Ascending aorta (tissue), 2 donors: ENCODE measurements around the gene WWC2. TPM values are rescaled to one million over a fixed set of nuclear protein-coding genes. Genes with fewer than 3 reads are reported as not detected.
A peak's percentile ranks its signal among the peaks of the same experiment; 100 is the strongest.

Experiments
- DNase-seq, 2 donors: peaks; one replicate each; pipeline ENCODE4 v3.0.0-alpha.2; 2019; ENCODE audit warnings: low spot score in 2 of 2
- H3K27ac ChIP-seq, 2 donors: fragments of 200-600 bp; sonication (generic); one replicate each; pipeline ENCODE4 v1.5.1; 2016 to 2017; ENCODE audit warnings: mild to moderate bottlenecking in 1 of 2
- H3K27me3 ChIP-seq: fragments of 200-600 bp; sonication (generic); one replicate; pipeline ENCODE4 v1.5.1; 2017
- H3K36me3 ChIP-seq, 2 donors: fragments of 200-600 bp; sonication (generic); one replicate each; pipeline ENCODE4 v1.5.1; 2016
- H3K4me1 ChIP-seq, 2 donors: fragments of 200-600 bp; sonication (generic); one replicate each; pipeline ENCODE4 v1.5.1; 2016 to 2017; ENCODE audit warnings: mild to moderate bottlenecking in 1 of 2
- H3K4me3 ChIP-seq, 2 donors: fragments of 200-600 bp; sonication (generic); one replicate each; pipeline ENCODE4 v1.5.1; 2016 to 2017; ENCODE audit warnings: mild to moderate bottlenecking in 1 of 2
- H3K9me3 ChIP-seq, 2 donors: fragments of 200-600 bp; sonication (generic); one replicate each; pipeline ENCODE4 v1.5.1; 2016
- CTCF ChIP-seq, 3 experiments: fragments of 200-600 bp in 2 of 3; fragments of 450-650 bp in 1 of 3; sonication (generic) in 2 of 3; IDR thresholded peaks; one replicate each; pipeline ENCODE4 v1.5.1; 2016 to 2019; ENCODE audit warnings: antibody characterized with exemption in 3 of 3, mild to moderate bottlenecking in 1 of 3, moderate library complexity in 1 of 3
- intact Hi-C: fragments of 100-400 bp; cut with DNase I; formaldehyde crosslinking; loops from one replicate; pipeline ENCODE4 v1.15.1; 2023
- total RNA-seq: library from RNA; depleted of rRNA; stranded (reverse); fragments of >200 nt; gene quantifications from one replicate; pipeline ENCODE4 v1.1.0, GENCODE V29; 2016

The WWC2 gene
- total RNA-seq, 1 donor from 2014 or later = 3.8 TPM

- no peak for DNase-seq
- H3K9me3 ChIP-seq = no peaks in the 10 kb centered on the region
Measured at GRCh38 chr4:183329244-183329643, 230.2 kb downstream of the WWC2 start.

GRCh38 chr4:183329954-183330742 lies 231.1 kb downstream of the WWC2 start:
- no peaks in the 10 kb centered on the region for H3K27me3 ChIP-seq
- no peaks in the 10 kb centered on the region for H3K4me1 ChIP-seq
- no peaks in the 10 kb centered on the region for H3K9me3 ChIP-seq
- peak in 1 of 2 donors; percentile 43 for DNase-seq
- no peak overlapping the region for H3K4me3 ChIP-seq
- intact Hi-C loops = no loop called here
- no peaks in the 10 kb centered on the region for H3K36me3 ChIP-seq
- H3K27ac ChIP-seq = no peak overlapping the region
- no peak for TF ChIP-seq CTCF (IDR thresholded peaks at IDR 0.05)

More at GRCh38 chr4:183329244-183329643, 230.2 kb downstream of the WWC2 start:
- H3K27me3 ChIP-seq = no peaks in the 10 kb centered on the region
- no peak overlapping the region for H3K27ac ChIP-seq
- intact Hi-C loops = no loop called here
- no peak overlapping the region for H3K4me3 ChIP-seq
- TF ChIP-seq CTCF (IDR thresholded peaks at IDR 0.05) = no peak
- H3K36me3 ChIP-seq = no peaks in the 10 kb centered on the region
- H3K4me1 ChIP-seq = no peaks in the 10 kb centered on the region

- Histone ChIP-seq H3K36me3 (no peaks in the 10 kb centered on the region), H3K27ac (no peak overlapping the region), H3K4me1 (no peaks in the 10 kb centered on the region), H3K4me3 (no peak overlapping the region), H3K9me3 (no peaks in the 10 kb centered on the region), H3K27me3 (no peaks in the 10 kb centered on the region)
- intact Hi-C loops = no loop called here
- no peak for TF ChIP-seq CTCF (IDR thresholded peaks at IDR 0.05)
- DNase-seq = no peak
Measured at GRCh38 chr4:183330841-183331240, 231.8 kb downstream of the WWC2 start.

GRCh38 chr4:183332447-183332846 lies 233.4 kb downstream of the WWC2 start:
- no peak for TF ChIP-seq CTCF (IDR thresholded peaks at IDR 0.05)
- Histone ChIP-seq H3K27me3 (no peaks in the 10 kb centered on the region), H3K4me3 (no peak overlapping the region), H3K9me3 (no peaks in the 10 kb centered on the region), H3K27ac (no peak overlapping the region), H3K36me3 (no peaks in the 10 kb centered on the region), H3K4me1 (no peaks in the 10 kb centered on the region)
- intact Hi-C loops = no loop called here
- peak in 1 of 2 donors; percentile 30 for DNase-seq

GRCh38 chr4:183333202-183333601 lies 234.1 kb downstream of the WWC2 start:
- TF ChIP-seq CTCF (IDR thresholded peaks at IDR 0.05) = no peak
- Histone ChIP-seq H3K4me3 (no peak overlapping the region), H3K27me3 (no peaks in the 10 kb centered on the region), H3K36me3 (no peaks in the 10 kb centered on the region), H3K4me1 (no peaks in the 10 kb centered on the region), H3K9me3 (no peaks in the 10 kb centered on the region), H3K27ac (no peak overlapping the region)
- intact Hi-C loops = no loop called here
- peak in 1 of 2 donors; percentile 28 for DNase-seq
